ENCODE data around the gene FIBCD1. TPM values are rescaled to one million over a fixed set of nuclear protein-coding genes. Genes with fewer than 3 reads are reported as not detected.

Gene FIBCD1
- total and polyA plus RNA-seq, 2 of the 8 experiments (the other 6 are each of a cell fraction or from before 2014, with no cell fraction given), result 6.1 to 8.8 TPM

DNA sequence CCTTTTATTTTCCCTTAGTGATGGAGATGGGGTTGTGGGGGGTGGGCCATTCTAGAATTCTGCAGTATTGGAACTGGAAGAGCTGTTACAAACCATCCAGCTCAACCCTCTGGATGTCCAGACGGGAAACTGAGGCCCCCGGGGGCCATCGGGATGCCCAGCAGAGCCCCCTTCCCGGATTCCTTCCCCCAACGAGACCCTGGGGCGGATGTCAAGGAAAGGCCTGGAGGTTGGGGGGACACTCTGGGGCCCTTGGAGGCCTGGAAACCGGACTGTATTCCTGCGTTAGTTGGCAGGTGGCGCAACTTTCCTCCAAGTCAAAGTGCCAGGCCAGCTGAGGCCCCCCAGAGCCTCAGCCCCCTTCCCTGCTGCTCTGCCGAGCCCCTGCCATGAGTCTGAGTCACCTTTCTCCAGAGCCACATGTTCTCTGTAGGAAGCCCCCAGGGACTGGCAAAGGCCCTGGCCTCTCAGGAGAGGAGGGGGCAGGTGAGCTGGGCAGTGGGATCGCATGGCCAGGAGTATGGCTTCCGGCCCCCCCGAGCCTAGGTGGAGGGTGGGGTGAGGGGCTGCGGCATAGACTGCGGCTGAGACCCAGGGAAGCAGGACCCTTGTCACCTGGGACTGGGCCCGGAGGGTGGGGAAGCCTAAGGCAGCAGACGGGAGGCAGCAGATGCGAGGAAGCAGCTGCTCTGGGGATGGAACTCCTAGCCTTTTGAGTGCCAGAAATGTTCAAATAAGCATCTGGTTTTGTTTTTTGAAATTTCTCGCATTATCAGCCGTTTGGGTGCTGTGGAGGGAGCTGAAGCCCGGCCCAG, 17.8 kb upstream of the FIBCD1 start (continued):
- TF ChIP-seq, protein P1, sequence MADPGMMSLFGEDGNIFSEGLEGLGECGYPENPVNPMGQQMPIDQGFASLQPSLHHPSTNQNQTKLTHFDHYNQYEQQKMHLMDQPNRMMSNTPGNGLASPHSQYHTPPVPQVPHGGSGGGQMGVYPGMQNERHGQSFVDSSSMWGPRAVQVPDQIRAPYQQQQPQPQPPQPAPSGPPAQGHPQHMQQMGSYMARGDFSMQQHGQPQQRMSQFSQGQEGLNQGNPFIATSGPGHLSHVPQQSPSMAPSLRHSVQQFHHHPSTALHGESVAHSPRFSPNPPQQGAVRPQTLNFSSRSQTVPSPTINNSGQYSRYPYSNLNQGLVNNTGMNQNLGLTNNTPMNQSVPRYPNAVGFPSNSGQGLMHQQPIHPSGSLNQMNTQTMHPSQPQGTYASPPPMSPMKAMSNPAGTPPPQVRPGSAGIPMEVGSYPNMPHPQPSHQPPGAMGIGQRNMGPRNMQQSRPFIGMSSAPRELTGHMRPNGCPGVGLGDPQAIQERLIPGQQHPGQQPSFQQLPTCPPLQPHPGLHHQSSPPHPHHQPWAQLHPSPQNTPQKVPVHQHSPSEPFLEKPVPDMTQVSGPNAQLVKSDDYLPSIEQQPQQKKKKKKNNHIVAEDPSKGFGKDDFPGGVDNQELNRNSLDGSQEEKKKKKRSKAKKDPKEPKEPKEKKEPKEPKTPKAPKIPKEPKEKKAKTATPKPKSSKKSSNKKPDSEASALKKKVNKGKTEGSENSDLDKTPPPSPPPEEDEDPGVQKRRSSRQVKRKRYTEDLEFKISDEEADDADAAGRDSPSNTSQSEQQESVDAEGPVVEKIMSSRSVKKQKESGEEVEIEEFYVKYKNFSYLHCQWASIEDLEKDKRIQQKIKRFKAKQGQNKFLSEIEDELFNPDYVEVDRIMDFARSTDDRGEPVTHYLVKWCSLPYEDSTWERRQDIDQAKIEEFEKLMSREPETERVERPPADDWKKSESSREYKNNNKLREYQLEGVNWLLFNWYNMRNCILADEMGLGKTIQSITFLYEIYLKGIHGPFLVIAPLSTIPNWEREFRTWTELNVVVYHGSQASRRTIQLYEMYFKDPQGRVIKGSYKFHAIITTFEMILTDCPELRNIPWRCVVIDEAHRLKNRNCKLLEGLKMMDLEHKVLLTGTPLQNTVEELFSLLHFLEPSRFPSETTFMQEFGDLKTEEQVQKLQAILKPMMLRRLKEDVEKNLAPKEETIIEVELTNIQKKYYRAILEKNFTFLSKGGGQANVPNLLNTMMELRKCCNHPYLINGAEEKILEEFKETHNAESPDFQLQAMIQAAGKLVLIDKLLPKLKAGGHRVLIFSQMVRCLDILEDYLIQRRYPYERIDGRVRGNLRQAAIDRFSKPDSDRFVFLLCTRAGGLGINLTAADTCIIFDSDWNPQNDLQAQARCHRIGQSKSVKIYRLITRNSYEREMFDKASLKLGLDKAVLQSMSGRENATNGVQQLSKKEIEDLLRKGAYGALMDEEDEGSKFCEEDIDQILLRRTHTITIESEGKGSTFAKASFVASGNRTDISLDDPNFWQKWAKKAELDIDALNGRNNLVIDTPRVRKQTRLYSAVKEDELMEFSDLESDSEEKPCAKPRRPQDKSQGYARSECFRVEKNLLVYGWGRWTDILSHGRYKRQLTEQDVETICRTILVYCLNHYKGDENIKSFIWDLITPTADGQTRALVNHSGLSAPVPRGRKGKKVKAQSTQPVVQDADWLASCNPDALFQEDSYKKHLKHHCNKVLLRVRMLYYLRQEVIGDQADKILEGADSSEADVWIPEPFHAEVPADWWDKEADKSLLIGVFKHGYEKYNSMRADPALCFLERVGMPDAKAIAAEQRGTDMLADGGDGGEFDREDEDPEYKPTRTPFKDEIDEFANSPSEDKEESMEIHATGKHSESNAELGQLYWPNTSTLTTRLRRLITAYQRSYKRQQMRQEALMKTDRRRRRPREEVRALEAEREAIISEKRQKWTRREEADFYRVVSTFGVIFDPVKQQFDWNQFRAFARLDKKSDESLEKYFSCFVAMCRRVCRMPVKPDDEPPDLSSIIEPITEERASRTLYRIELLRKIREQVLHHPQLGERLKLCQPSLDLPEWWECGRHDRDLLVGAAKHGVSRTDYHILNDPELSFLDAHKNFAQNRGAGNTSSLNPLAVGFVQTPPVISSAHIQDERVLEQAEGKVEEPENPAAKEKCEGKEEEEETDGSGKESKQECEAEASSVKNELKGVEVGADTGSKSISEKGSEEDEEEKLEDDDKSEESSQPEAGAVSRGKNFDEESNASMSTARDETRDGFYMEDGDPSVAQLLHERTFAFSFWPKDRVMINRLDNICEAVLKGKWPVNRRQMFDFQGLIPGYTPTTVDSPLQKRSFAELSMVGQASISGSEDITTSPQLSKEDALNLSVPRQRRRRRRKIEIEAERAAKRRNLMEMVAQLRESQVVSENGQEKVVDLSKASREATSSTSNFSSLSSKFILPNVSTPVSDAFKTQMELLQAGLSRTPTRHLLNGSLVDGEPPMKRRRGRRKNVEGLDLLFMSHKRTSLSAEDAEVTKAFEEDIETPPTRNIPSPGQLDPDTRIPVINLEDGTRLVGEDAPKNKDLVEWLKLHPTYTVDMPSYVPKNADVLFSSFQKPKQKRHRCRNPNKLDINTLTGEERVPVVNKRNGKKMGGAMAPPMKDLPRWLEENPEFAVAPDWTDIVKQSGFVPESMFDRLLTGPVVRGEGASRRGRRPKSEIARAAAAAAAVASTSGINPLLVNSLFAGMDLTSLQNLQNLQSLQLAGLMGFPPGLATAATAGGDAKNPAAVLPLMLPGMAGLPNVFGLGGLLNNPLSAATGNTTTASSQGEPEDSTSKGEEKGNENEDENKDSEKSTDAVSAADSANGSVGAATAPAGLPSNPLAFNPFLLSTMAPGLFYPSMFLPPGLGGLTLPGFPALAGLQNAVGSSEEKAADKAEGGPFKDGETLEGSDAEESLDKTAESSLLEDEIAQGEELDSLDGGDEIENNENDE (IDR thresholded peaks at IDR 0.05; ENCODE audit: insufficient replicate concordance, low read length), result no peak
- TF ChIP-seq ZNF274 (IDR thresholded peaks at IDR 0.05; ENCODE audit: borderline replicate concordance, extremely low read depth, low read length) (no peak), SIX5 (IDR thresholded peaks at IDR 0.05; ENCODE audit: low read depth, low read length) (no peak), RXRA (IDR thresholded peaks at IDR 0.05; ENCODE audit: insufficient read depth, low read depth, low read length) (no peak), TEAD4 (IDR thresholded peaks at IDR 0.05; ENCODE audit: low read depth, low read length) (no peak), EZH2 (IDR thresholded peaks at IDR 0.05; ENCODE audit: low read depth, low read length, severe bottlenecking) (no peak), ASH2L (IDR thresholded peaks at IDR 0.05; ENCODE audit: low read length) (no peak), NANOG (IDR thresholded peaks at IDR 0.05; ENCODE audit: insufficient read depth, low read depth, low read length, poor library complexity, severe bottlenecking) (no peak), JUN (IDR thresholded peaks at IDR 0.05; ENCODE audit: low read depth, low read length) (no peak)
